Medulla oblongata (tissue), 1 donor: ENCODE data around the gene INSIG1.

Experiments
- DNase-seq: peaks from one replicate; pipeline ENCODE4 v3.0.0-alpha.2; 2015; ENCODE audit errors: extremely low spot score

INSIG1 gene

DNA sequence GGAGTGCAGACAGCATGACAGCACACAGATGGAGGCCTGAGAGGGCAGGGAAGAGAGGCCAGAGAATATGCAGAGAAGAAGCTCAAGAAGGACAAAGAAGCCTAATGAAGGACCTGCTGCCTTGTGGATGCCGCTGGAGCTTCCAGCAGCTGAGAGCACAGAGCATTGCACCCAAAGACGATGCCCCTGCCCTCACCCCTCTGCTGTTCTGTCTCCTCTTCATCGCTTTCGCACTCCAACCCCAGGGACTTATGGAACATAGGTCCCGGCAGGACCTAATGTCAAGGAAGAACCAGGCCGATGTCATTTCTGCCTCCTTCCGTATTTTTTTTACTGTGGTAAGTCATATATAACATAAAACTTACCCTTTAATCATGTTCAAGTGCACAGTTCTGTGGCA lies 12.3 kb upstream of the INSIG1 start:
- no peak for DNase-seq

DNA sequence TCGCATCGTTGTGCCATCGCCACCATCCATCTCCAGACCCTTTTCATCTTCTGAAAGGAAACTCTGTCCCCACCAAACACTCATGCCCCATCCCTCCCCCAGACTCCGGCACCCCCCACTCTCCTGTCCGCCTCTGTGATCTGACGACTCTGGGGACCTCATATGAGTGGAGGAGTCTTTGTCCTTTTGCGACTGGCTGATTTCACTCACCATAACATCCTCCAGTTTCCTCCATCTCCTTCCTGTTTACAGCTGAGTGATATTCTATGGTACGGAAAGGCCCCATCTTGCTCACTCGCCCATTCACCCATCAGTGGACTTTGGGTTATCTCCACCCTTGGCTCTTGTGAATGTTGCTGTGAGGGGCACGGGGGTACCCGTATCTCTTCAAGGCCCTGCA lies 11.8 kb upstream of the INSIG1 start:
- DNase-seq: no peak

DNA sequence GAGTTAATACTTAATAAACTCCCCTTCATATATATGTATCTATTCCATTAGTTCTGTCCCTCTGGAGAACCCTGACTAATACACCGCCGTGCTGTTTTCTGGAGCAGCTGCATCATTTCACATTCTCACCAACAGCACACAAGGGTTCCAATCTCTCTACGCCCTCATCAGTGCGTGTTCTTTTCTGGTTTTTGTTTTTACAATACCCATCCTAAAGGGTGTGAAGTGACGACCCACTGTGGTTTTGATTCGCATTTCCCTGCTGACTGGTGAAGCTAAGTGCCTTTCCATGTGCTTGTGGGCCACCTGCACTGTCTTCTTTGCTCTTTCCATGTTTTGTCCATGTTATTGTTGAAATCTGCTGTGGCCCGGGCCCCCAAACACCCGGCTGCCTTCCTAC lies 11.0 kb upstream of the INSIG1 start:
- no peak for DNase-seq

DNA sequence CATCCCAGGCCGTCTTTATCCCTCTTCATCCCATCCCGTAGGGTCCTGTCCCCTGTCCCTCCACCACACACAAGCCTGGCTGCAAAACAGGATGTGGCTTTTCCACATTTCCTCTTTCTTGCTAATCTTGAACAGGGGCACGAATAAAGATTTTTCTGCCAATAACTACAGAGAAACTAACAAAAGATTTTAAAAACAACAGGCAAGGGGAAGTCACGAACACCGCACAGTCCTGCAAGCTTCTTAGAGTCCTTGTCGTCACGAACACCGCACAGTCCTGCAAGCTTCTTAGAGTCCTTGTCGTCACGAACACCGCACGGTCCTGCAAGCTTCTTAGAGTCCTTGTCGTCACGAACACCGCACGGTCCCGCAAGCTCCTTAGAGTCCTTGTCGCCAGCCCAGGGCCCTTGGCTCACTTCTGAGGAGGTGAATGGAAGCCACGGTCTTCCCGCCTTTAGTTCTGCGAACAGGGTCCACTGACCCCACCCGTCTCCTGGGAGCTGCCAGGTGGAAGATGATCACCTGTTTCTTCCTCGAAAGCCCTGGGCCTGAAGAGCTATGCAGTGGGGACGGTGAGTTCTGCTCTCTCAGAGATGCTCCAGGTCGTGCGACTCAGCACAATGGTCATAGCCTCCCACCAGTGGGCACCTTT lies 10.3 kb upstream of the INSIG1 start:
- DNase-seq: peak; percentile 28

- no peak for DNase-seq
Measured at GRCh38 chr7:155288055-155288454, 9.6 kb upstream of the INSIG1 start.

- DNase-seq: no peak
Measured at GRCh38 chr7:155289107-155289506, 8.6 kb upstream of the INSIG1 start.

GRCh38 chr7:155289949-155290501 lies 7.7 kb upstream of the INSIG1 start:
- DNase-seq: no peak

DNA sequence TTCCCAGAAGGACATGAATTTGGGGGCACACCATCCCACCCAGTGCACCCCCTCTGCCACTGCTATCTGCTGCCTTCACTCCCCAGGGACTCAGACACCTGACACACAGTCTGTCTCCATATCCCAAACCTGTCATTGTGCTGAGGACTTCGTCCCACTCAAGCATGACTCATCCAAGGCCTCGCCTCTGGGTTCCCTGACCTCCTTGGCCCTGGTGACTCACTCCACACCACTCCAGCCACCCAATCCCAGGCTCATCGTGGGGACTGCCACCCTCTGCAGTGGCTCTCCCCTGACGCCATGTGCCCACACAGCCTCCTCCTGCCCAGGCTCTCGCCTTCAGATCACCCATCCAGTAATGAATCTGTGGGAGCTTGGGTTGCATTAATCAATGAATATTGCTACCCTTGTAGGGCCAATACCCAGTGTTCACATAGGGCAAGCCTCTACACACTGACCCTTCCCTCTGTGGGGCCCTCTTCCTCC lies 6.6 kb upstream of the INSIG1 start:
- no peak for DNase-seq

DNA sequence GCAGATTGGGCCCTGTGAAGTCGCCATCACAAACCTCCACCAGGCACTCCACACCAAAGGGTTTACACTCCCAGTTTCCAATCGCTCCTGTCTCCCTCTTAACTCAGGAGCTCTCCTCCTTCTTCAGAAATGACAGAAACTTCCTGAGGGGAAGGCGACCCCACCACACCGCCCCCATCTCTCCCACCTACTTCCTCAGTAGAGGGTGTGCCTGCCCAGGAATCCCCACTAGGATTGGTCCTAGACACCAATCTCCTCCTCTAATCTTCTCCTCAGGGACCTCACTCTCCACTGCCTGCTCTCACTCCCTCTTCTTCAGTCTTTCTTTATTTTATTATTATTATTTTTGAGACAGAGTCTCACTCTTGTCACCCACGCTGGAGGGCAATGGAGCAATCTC lies 5.9 kb upstream of the INSIG1 start:
- no peak for DNase-seq

GRCh38 chr7:155292680-155293226 lies 4.9 kb upstream of the INSIG1 start:
- no peak for DNase-seq

DNA sequence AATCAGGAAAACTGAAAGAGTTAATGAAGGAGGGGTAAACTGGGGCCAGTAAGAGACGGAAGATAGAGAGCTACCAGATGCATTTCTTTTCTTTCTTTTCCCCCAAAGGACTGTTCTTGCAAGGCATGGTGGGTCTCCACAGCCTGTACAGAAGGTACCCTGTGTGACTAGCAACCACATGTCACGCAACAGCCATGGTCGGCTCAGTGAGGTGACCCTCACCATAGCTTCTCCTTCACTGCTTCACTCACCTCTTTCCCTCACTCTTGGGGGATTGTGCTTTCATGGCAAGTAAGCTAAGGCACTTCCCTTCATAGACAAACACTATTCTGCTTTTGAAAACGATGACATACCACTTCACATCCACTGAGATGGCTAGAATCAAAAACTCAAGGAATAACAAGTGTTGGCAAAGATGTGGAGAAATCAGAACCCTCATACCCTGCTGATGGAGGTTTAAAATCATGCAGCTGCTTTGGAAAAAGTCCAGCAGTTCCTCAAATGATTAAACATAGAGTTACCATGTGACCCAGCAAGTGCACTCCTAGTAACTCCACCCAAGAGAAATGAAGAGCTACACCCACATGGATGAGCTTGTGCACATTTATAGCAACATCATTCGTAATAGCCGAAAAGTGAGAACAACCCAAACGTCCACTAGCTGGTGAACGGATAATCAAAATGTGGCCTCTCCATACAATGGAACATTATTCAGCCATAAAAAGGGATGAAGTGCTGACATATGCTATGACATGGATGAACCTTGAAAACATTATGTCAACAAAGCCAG lies 3.8 kb upstream of the INSIG1 start:
- DNase-seq: no peak

DNA sequence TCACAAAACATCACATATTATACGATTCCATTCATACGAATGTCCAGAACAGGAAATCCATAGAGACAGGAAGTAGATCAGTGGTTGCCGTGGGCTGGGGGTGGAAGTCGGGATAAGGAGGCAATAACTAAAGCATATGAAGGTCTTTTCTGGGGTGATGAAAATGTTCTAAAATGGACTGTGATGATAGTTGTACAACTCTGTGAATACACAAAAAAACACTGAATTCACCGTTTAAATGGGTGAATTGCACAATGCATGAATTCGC lies 3.2 kb upstream of the INSIG1 start:
- no peak for DNase-seq

DNA sequence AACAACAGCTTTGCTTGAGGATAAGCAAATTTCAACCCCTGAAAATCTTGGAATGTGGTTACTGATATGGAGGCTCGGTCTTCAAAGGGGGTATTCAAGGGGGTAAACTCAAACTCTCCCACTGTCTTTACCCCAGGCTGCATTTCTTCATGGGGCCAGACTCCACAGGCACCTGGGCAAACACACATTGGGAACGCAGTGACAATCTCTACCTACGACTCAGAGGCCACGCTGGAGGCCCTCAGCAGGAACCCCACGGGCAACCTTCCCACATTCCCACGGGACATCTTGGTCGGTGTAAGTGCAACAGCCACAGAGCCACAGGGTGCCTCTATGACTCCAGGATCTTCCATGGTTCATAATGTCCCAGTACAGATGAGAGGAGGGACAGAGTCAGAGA lies 2.2 kb upstream of the INSIG1 start:
- no peak for DNase-seq

DNA sequence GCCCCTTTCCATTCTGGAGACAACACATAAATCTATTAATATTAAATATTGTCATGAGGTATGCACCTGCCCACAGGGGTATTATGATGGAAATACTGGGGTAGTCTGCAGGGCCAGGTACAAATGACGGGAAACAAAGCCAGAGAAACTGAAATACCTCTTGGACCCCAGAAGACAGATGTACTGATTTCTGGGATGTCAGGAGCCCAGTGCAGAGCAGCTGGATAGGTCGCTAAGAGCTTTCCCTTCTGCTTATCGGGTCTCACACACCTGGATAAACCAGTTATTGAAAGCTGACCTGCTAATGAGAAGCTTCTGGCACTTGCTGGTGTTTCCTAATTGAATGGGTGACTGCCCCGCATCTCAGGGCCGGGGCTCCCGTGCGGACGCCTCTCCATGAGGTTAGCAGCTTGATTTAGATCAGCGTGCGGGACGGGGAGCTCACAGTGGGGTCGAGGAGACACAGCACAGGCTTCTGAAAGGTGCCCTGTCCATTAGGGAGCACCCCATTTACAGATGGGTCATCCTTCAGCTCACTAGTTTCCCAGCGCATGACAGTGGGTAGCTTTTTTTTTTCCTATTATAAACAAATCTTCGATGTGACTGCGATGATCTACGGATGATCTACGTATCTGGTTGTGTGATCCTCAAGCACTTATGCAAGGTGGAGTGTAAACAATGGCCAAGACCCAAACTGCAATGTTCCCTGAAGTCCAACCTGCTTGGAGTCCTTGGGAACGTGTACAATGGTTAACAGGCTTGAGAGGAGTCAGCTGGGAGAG lies 1.5 kb upstream of the INSIG1 start:
- no peak for DNase-seq

DNA sequence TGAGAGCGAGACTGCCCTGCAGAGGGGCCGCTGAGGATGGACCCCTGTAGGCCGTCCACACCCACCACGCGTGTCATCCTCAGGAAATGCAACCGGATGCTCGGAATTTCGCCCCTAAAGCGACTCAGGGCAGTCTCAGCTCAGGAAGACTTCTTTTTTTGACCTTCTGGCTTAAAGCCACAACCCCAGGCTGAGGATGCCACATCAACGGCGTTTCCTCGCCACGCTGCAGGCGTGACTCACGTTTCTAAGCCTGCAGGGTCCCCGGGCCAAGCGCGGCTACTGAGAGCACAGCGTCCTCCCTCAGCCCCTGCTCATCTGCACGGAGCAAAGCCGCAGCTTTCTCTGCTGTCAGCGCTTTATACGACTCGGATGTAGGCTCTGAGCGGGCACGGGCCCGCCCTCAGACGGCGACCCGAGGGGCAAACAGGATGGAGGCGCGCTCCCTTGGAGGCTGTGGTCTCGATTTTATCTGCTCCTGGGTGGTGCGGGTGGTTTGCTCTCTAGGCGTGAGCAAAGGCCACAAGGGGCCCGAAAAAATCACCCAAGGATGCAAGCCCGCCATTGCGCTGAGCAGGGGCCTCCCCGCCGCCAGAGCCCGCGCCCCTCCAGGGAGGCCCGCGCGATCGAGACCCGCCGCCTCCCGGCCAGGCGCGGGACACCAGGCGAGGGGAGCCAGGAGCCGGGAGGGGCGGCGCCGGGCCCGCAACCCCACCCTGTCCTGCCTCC lies 726 bp upstream of the INSIG1 start:
- peak; percentile 50 for DNase-seq

DNA sequence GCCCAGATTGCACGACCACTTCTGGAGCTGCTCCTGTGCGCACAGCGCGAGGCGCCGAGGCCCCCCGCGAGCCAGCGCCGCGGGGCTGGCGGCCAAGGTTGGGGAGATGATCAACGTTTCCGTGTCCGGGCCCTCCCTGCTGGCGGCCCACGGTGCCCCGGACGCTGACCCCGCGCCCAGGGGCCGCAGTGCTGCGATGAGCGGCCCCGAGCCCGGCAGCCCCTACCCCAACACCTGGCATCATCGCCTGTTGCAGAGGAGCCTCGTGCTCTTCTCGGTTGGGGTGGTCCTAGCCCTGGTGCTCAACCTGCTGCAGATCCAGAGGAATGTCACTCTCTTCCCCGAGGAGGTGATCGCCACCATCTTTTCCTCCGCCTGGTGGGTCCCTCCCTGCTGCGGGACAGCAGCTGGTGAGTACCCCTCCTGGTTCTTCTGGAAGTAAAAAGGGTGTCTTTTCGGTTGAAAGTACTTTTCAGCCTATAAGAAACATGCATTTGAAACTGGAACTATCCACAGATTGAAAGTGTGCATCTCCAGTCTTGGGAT lies 683 bp downstream of the INSIG1 start:
- no peak for DNase-seq

DNA sequence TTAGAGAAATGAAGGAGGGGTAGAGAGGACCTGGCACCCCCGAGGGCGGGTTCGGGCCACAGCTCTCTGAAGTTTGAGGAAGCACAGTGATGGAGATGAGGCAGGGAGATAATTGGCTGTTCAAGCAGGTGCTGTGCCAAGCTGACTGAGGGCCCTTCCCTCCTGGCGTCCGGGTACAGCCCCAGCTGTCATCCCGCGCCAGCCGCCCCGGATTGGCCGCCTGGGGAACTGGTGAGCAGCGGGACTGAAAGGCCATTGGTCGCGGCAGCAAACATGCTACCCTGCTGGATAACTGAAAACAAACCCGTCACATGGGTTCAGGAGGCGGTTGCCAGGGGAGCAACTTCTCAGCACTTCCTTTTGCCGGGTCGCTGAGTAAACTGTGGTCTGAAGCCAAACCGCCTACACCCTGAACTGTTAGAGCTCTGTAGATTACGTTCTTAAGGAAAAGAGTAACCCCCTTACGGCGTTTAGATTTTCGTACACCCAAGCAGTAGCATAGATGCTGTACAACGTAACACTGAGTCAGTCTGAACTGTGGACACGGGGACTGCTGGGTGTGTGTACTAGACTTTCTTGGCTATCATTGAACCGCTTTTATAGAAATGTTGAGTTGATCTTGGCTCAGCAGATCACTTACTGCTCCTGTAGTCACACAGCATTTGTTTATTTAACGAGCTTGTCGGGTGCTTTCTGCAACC lies 1.3 kb downstream of the INSIG1 start:
- peak; percentile 99 for DNase-seq

DNA sequence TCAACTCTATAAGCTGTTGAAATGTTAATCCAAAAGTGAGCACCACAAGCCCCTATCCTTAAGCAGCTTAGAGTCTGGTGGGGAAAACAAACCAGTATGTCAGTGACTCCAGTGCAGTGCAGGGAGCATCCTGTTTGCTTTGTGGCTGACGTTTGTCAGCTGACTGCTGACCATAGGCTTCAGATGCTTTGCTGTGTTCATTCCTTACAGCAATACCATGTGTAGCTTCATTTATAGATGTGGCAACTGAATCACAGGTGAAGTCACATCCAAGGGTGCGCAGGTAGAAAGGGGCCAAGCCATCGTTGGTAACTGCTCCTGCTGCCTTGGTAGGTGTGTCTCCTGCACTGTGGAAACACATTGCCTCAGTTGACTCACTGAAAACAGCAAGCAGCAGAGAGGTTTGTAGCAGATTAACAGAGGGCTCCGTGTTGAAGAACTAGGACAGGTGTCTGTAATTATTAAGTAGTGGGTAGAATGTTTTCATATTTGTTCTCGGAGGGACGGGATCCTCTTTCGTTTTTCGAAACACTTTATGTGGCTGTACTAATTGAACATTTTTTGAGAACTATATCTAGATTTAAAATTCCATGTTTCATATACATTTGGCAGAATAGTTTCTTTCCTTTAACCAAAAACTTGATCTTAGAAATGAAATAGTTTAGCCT lies 2.0 kb downstream of the INSIG1 start:
- DNase-seq: peak; percentile 76

DNA sequence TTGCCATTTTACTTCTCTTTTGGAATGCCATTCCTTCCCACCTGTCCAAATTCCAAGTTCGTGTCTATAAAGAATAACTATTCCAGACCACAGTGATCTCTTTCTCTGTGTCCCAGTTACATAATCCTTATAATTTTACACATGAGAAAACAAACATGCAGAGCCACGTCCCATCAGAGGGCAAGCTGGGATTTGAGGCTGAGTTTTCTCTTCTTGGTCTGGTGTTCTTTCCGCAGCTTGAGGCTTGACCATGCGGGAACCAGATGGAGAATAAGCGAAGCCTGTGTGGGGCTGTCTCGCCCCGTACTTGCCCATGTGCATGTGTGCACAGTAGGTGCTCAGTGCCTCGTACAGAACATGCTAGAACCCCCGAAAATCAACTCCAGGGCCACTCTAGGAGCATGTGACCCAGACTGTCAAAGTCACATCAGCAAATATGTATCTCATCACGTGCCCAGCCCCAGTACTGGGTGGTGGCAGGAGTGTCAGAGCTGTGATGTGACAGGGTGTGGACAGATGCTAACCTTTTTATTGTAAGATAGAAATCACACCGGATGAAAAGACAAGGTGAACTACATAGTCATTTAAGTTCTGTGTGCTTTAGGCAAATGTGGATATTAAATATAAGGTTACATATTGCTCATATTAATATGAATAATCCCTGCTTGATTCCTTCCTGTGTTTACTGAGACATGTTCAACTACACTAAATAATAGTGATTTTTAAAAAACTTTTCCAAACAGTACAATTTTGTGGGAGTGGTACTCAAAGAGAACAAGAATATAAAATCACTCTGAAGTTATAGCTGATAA lies 3.2 kb downstream of the INSIG1 start:
- DNase-seq: peak; percentile 50
